MG63 (cell line): ENCODE measurements around the gene CREB5. TPM values are rescaled to one million over a fixed set of nuclear protein-coding genes. Genes with fewer than 3 reads are reported as not detected.

ENCODE experiments used
- DNase-seq: peaks from one replicate; pipeline ENCODE4 v3.0.0-alpha.2; 2020
- H3K27me3 ChIP-seq: fragments of 250-450 bp; sonication (Bioruptor Pico); 2 replicates; pipeline ENCODE4 v1.5.1; 2020; ENCODE audit warnings: mild to moderate bottlenecking, moderate library complexity
- H3K36me3 ChIP-seq: fragments of 250-450 bp; sonication (Bioruptor Pico); 2 replicates; pipeline ENCODE4 v1.5.1; 2020; ENCODE audit warnings: mild to moderate bottlenecking, moderate library complexity
- H3K4me3 ChIP-seq: fragments of 250-450 bp; sonication (Bioruptor Pico); 2 replicates; pipeline ENCODE4 v1.5.1; 2020; ENCODE audit warnings: mild to moderate bottlenecking, moderate library complexity
- H3K9me3 ChIP-seq: fragments of 250-450 bp; sonication (Bioruptor Pico); 2 replicates; pipeline ENCODE4 v1.5.1; 2020; ENCODE audit warnings: mild to moderate bottlenecking, moderate library complexity
- total RNA-seq: library from RNA; depleted of rRNA; stranded (reverse); fragments of >200 nt; shearing (Covaris generic); gene quantifications from 2 replicates; pipeline ENCODE4 v1.2.3, GENCODE V29; 2014; ENCODE audit warnings: low replicate concordance

The CREB5 gene
- total RNA-seq, 1 experiment from 2014 or later = 19.4 TPM

GRCh38 chr7:28660132-28660531 lies 247.8 kb downstream of the CREB5 start:
- Histone ChIP-seq H3K4me3 (no peak overlapping the region), H3K9me3 (peaks cover 16% of the 10 kb centered on the region), H3K36me3 (no peaks in the 10 kb centered on the region; the same call in 1 of the 2 replicates), H3K27me3 (no peaks in the 10 kb centered on the region)
- DNase-seq = no peak

- DNase-seq = no peak
- Histone ChIP-seq H3K4me3 (no peak overlapping the region), H3K27me3 (no peaks in the 10 kb centered on the region), H3K9me3 (peaks cover 16% of the 10 kb centered on the region), H3K36me3 (no peaks in the 10 kb centered on the region; the same call in 1 of the 2 replicates)
These were observed 249.7 kb downstream of the CREB5 start for GRCh38 chr7:28661826-28662595.

- DNase-seq = peak; percentile 76
- Histone ChIP-seq H3K27me3 (no peaks in the 10 kb centered on the region), H3K4me3 (no peak overlapping the region), H3K9me3 (no peaks in the 10 kb centered on the region), H3K36me3 (no peaks in the 10 kb centered on the region)
These were observed 253.8 kb downstream of the CREB5 start for GRCh38 chr7:28666154-28666553.

GRCh38 chr7:28668085-28668484 lies 255.8 kb downstream of the CREB5 start:
- Histone ChIP-seq H3K36me3 (no peaks in the 10 kb centered on the region; the same call in 1 of the 2 replicates), H3K27me3 (no peaks in the 10 kb centered on the region), H3K4me3 (no peak overlapping the region), H3K9me3 (no peaks in the 10 kb centered on the region)
- DNase-seq = no peak

- no peak overlapping the region for H3K4me3 ChIP-seq
- H3K27me3 ChIP-seq = no peaks in the 10 kb centered on the region
- H3K36me3 ChIP-seq = no peaks in the 10 kb centered on the region; the same call in 1 of the 2 replicates
- no peak for DNase-seq
- no peaks in the 10 kb centered on the region for H3K9me3 ChIP-seq
These were observed 257.0 kb downstream of the CREB5 start for GRCh38 chr7:28669330-28669729.

- Histone ChIP-seq H3K9me3 (no peaks in the 10 kb centered on the region), H3K27me3 (no peaks in the 10 kb centered on the region), H3K36me3 (no peaks in the 10 kb centered on the region; the same call in 1 of the 2 replicates), H3K4me3 (no peak overlapping the region)
- no peak for DNase-seq
These were observed 259.2 kb downstream of the CREB5 start for GRCh38 chr7:28671526-28671925.

GRCh38 chr7:28672397-28672797 lies 260.1 kb downstream of the CREB5 start:
- H3K9me3 ChIP-seq = no peaks in the 10 kb centered on the region
- H3K4me3 ChIP-seq = no peak overlapping the region
- no peaks in the 10 kb centered on the region for H3K27me3 ChIP-seq
- no peak for DNase-seq
- H3K36me3 ChIP-seq = peaks cover 2% of the 10 kb centered on the region; the same call in 1 of the 2 replicates

- Histone ChIP-seq H3K27me3 (no peaks in the 10 kb centered on the region), H3K36me3 (peaks cover 2% of the 10 kb centered on the region; the same call in 1 of the 2 replicates), H3K9me3 (no peaks in the 10 kb centered on the region), H3K4me3 (no peak overlapping the region)
- DNase-seq = peak; percentile 49
These were observed 262.1 kb downstream of the CREB5 start for GRCh38 chr7:28674359-28674782.

- no peaks in the 10 kb centered on the region for H3K9me3 ChIP-seq
- H3K27me3 ChIP-seq = no peaks in the 10 kb centered on the region
- no peak for DNase-seq
- H3K4me3 ChIP-seq = no peak overlapping the region
- H3K36me3 ChIP-seq = peaks cover 2% of the 10 kb centered on the region; the same call in 1 of the 2 replicates
These were observed 263.1 kb downstream of the CREB5 start for GRCh38 chr7:28675429-28675828.

- no peak for DNase-seq
- no peak overlapping the region for H3K4me3 ChIP-seq
- H3K27me3 ChIP-seq = no peaks in the 10 kb centered on the region
- peaks cover 2% of the 10 kb centered on the region; the same call in 1 of the 2 replicates for H3K36me3 ChIP-seq
- H3K9me3 ChIP-seq = no peaks in the 10 kb centered on the region
These were observed 265.4 kb downstream of the CREB5 start for GRCh38 chr7:28677668-28678067.

GRCh38 chr7:28678431-28678965 lies 266.2 kb downstream of the CREB5 start:
- no peaks in the 10 kb centered on the region for H3K27me3 ChIP-seq
- no peaks in the 10 kb centered on the region for H3K9me3 ChIP-seq
- no peak overlapping the region for H3K4me3 ChIP-seq
- no peak for DNase-seq
- H3K36me3 ChIP-seq = peaks cover 2% of the 10 kb centered on the region; the same call in 1 of the 2 replicates

- no peak for DNase-seq
- H3K27me3 ChIP-seq = no peaks in the 10 kb centered on the region
- peaks cover 2% of the 10 kb centered on the region; the same call in 1 of the 2 replicates for H3K36me3 ChIP-seq
- H3K9me3 ChIP-seq = no peaks in the 10 kb centered on the region
- no peak overlapping the region for H3K4me3 ChIP-seq
These were observed 269.5 kb downstream of the CREB5 start for GRCh38 chr7:28681693-28682310.

GRCh38 chr7:28682801-28683200 lies 270.5 kb downstream of the CREB5 start:
- Histone ChIP-seq H3K4me3 (no peak overlapping the region), H3K27me3 (no peaks in the 10 kb centered on the region), H3K9me3 (no peaks in the 10 kb centered on the region), H3K36me3 (peaks cover 3% of the 10 kb centered on the region; the same call in 1 of the 2 replicates)
- DNase-seq = no peak

GRCh38 chr7:28684650-28685241 lies 272.4 kb downstream of the CREB5 start:
- Histone ChIP-seq H3K27me3 (no peaks in the 10 kb centered on the region), H3K36me3 (peaks cover 6% of the 10 kb centered on the region; the same call in 1 of the 2 replicates), H3K4me3 (no peak overlapping the region), H3K9me3 (no peaks in the 10 kb centered on the region)
- DNase-seq = no peak

GRCh38 chr7:28685242-28685643 lies 272.9 kb downstream of the CREB5 start:
- Histone ChIP-seq H3K9me3 (no peaks in the 10 kb centered on the region), H3K27me3 (no peaks in the 10 kb centered on the region), H3K4me3 (no peak overlapping the region), H3K36me3 (peaks cover 11% of the 10 kb centered on the region; the same call in 1 of the 2 replicates)
- DNase-seq = no peak

GRCh38 chr7:28685644-28686417 lies 273.5 kb downstream of the CREB5 start:
- Histone ChIP-seq H3K36me3 (peaks cover 11% of the 10 kb centered on the region; the same call in 1 of the 2 replicates), H3K4me3 (peak overlapping the region; percentile 52), H3K27me3 (no peaks in the 10 kb centered on the region), H3K9me3 (no peaks in the 10 kb centered on the region)
- DNase-seq = peak; percentile 97
